ENCODE measurements around the gene PRND.
A peak's percentile ranks its signal among the peaks of the same experiment; 100 is the strongest.
"Not testable (repeated sequence)": the region's sequence is repeated elsewhere in the genome, so short reads cannot be mapped to it uniquely, and the experiment has no call there.

Gene PRND

GRCh38 chr20:4737857-4738627, 16.3 kb downstream of the PRND start:
- no peak for DNase-seq (ENCODE audit: low read depth in 3 of 3)

DNA sequence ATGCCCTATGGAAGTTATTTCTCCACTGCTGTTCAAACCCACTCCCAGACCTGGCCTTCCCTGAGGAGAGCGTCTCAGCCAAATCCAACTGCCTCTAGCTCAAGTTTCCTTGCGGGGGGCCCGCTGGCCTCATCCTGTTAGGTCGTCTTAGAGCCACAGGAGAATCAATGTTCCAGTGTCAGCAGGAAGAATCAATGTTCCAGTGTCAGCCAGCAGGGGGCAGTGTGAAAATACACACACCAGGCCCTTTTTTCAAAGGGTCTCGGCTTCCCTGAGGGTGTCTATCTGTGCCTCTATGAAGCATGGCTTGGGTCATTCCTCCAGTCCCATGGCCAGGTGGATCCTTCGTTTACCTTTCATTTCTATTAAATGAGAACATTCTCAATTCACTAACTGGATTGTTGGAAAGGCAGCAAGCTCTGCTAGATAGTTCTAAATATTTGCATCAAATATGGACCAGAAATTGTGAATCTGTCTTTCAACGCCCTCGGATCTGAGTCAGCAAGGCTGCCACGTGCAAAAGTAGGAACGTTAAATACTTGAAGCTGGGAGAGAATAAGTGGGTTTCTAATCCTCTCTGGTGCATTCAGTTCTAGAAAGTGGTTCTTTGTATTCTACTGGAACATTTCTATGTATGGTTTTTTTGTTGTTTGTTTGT, 19.2 kb downstream of the PRND start:
- peak; percentile 25 to 61 (median 48) for DNase-seq (ENCODE audit: low read depth in 3 of 3)

GRCh38 chr20:4748847-4749246, 27.1 kb downstream of the PRND start:
- no peak for DNase-seq (ENCODE audit: low read depth in 3 of 3)

- no peak for DNase-seq (ENCODE audit: low read depth in 3 of 3)
These were observed 27.6 kb downstream of the PRND start for GRCh38 chr20:4749326-4749725.

DNA sequence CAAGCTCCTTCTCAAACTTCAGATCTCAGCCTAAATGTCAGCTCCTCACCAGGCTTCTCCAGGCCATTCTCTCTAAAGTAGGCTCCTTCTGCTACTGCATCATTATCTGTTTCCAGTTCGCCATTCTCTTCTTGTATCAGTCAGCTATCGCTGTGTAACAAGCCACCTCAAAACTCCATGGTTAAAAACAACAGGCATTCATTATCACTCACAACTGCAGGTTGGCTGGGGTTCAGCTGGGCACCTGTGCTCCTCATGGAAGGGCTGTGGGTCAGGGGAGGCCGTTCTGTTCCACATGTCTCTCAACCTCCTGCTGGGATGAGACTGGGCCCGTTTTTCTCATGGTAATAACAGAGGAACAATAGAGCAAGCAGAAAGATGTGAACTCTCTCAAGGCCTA, 28.7 kb downstream of the PRND start:
- DNase-seq (ENCODE audit: low read depth in 3 of 3), result no peak

- DNase-seq (ENCODE audit: low read depth in 3 of 3), result peak in 2 of 3 donors; percentile 34 to 36
These were observed 37.6 kb downstream of the PRND start for GRCh38 chr20:4759100-4759884.

- no peak for DNase-seq (ENCODE audit: low read depth in 3 of 3)
These were observed 41.6 kb downstream of the PRND start for GRCh38 chr20:4763261-4763660.

GRCh38 chr20:4763723-4764510, 42.2 kb downstream of the PRND start:
- no peak for DNase-seq (ENCODE audit: low read depth in 3 of 3)

- no peak for DNase-seq (ENCODE audit: low read depth in 3 of 3)
These were observed 43.1 kb downstream of the PRND start for GRCh38 chr20:4764805-4765204.

- DNase-seq (ENCODE audit: low read depth in 3 of 3), result no peak
These were observed 44.0 kb downstream of the PRND start for GRCh38 chr20:4765681-4766080.

DNA sequence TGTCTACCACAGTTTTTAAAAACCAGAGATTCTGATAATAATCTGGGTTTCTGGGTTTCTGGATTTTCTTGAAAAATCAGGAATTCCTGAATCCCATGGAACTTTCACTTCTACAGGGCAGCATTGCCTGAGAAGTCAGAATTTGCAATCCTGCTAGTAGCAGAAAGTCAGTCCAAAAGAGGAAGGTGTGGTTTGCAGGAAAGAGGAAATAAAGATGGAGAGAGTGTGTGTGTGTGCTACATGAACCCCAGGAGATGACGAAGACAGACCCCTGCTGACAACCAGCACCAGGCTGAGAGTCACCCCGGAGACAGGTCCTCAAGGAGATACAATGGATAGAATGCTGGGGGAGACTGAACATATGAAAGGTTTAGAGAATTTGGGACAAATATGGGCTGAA, 44.9 kb downstream of the PRND start:
- DNase-seq (ENCODE audit: low read depth in 3 of 3), result no peak

GRCh38 chr20:4767084-4767483, 45.4 kb downstream of the PRND start:
- no peak for DNase-seq (ENCODE audit: low read depth in 3 of 3)

- DNase-seq (ENCODE audit: low read depth in 3 of 3), result no peak
These were observed 47.6 kb downstream of the PRND start for GRCh38 chr20:4769328-4769727.

GRCh38 chr20:4770026-4770425, 48.3 kb downstream of the PRND start:
- no peak for DNase-seq (ENCODE audit: low read depth in 3 of 3)

DNA sequence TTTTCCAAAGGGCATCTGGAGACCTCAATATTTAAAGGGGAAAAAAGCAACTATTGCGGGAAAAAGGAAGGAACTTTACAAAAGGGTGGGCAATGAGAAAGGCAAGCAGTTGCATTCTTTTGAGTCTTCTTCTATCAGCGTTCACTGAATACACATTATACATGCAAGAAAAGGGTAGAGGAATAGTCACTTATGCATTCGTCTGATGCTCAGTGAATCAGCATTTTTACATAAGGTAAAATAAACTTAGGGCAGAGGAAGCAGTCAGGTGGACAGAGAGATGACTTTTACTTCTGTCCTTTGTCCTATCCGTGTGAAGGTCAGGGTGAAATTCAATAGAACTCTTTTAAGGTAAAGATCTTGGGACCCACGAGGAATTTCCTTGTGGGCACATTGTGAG, 49.3 kb downstream of the PRND start:
- no peak for DNase-seq (ENCODE audit: low read depth in 3 of 3)

DNA sequence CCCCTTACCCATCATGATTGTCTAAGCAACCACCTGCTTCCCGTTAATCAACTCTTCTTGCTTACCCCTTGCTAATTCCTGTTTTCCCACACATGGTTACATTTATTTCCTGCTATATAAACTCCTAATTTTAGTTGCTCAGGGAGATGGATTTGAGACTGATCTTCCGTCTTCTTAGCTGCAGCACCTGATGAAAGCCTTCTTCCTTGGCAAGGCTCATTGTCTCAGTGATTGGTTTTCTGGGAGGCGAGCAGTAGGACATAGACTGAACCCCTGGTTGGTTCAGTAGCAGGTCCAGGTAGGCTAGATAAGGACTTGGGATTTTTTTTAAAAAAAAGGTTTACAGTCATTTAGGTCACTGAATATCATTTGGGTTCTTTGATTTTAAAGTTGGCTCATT, 50.4 kb downstream of the PRND start:
- no peak for DNase-seq (ENCODE audit: low read depth in 3 of 3)

GRCh38 chr20:4773014-4773413, 51.3 kb downstream of the PRND start:
- not testable (repeated sequence) for DNase-seq (ENCODE audit: low read depth in 3 of 3)

GRCh38 chr20:4773736-4774135, 52.0 kb downstream of the PRND start:
- DNase-seq (ENCODE audit: low read depth in 3 of 3), result no peak

GRCh38 chr20:4774207-4774606, 52.5 kb downstream of the PRND start:
- DNase-seq (ENCODE audit: low read depth in 3 of 3), result no peak

- DNase-seq (ENCODE audit: low read depth in 3 of 3), result no peak
These were observed 53.8 kb downstream of the PRND start for GRCh38 chr20:4775322-4776078.

- no peak for DNase-seq (ENCODE audit: low read depth in 3 of 3)
These were observed 54.4 kb downstream of the PRND start for GRCh38 chr20:4776079-4776630.
